HEK293T (cell line): ENCODE results near the gene CYP4F2.
"Not testable (repeated sequence)": the region's sequence is repeated elsewhere in the genome, so short reads cannot be mapped to it uniquely, and the experiment has no call there.

ENCODE experiments used
- CTCF ChIA-PET: fragments of 350-600 bp; formaldehyde crosslinking; extraction: SDS; loops from one replicate; lab custom pipeline; 2021; ENCODE audit warnings: antibody characterized with exemption, inconsistent platforms; lab: Yijun Ruan, JAX
- POLR2A ChIA-PET: fragments of 350-600 bp; formaldehyde crosslinking; extraction: SDS; loops from one replicate; lab custom pipeline; 2020; ENCODE audit warnings: antibody characterized with exemption, inconsistent platforms; lab: Yijun Ruan, JAX
- DNase-seq: peaks from one replicate; pipeline ENCODE4 v3.0.0; 2012; ENCODE audit warnings: mixed read lengths; ENCODE audit errors: extremely low spot score
- ARNT ChIP-seq: fragments of 450-650 bp; IDR thresholded peaks from 2 replicates; pipeline ENCODE4 v1.6.1; 2017; ENCODE audit warnings: mild to moderate bottlenecking
- BHLHE40 ChIP-seq: fragments of 450-650 bp; IDR thresholded peaks from 2 replicates; pipeline ENCODE4 v1.6.1; 2016; ENCODE audit warnings: mild to moderate bottlenecking, moderate library complexity, borderline replicate concordance
- CTBP1 ChIP-seq: fragments of 450-650 bp; IDR thresholded peaks from 2 replicates; pipeline ENCODE4 v1.6.1; 2016; ENCODE audit warnings: borderline replicate concordance
- ELF4 ChIP-seq: fragments of 450-650 bp; IDR thresholded peaks from 2 replicates; pipeline ENCODE4 v1.6.1; 2017; ENCODE audit warnings: antibody characterized with exemption
- FOXA1 ChIP-seq: fragments of 450-650 bp; IDR thresholded peaks from 2 replicates; pipeline ENCODE4 v1.6.1; 2016; ENCODE audit warnings: mild to moderate bottlenecking
- FOXK2 ChIP-seq: fragments of 450-650 bp; IDR thresholded peaks from 2 replicates; pipeline ENCODE4 v1.6.1; 2016; ENCODE audit warnings: mild to moderate bottlenecking
- FOXM1 ChIP-seq: fragments of 450-650 bp; IDR thresholded peaks from 2 replicates; pipeline ENCODE4 v1.6.1; 2017; ENCODE audit warnings: mild to moderate bottlenecking, borderline replicate concordance
- HDGF ChIP-seq: fragments of 450-650 bp; IDR thresholded peaks from 2 replicates; pipeline ENCODE4 v1.6.1; 2017; ENCODE audit warnings: antibody characterized with exemption, borderline replicate concordance
- L3MBTL2 ChIP-seq: fragments of 450-650 bp; conservative IDR thresholded peaks from 2 replicates; pipeline ENCODE4 v1.6.1; 2016; ENCODE audit warnings: mild to moderate bottlenecking
- LEF1 ChIP-seq: fragments of 450-650 bp; IDR thresholded peaks from 2 replicates; pipeline ENCODE4 v1.6.1; 2017; ENCODE audit warnings: mild to moderate bottlenecking, borderline replicate concordance
- NFRKB ChIP-seq: fragments of 450-650 bp; IDR thresholded peaks from 2 replicates; pipeline ENCODE4 v1.6.1; 2016; ENCODE audit warnings: mild to moderate bottlenecking, moderate library complexity
- PKNOX1 ChIP-seq: fragments of 450-650 bp; IDR thresholded peaks from 2 replicates; pipeline ENCODE4 v1.6.1; 2016
- SP1 ChIP-seq: fragments of 450-650 bp; IDR thresholded peaks from 2 replicates; pipeline ENCODE4 v1.6.1; 2017
- SUZ12 ChIP-seq: fragments of 450-650 bp; IDR thresholded peaks from 2 replicates; pipeline ENCODE4 v1.6.1; 2016; ENCODE audit warnings: mild to moderate bottlenecking
- TARDBP ChIP-seq: fragments of 450-650 bp; IDR thresholded peaks from 2 replicates; pipeline ENCODE4 v1.6.1; 2016
- ZNF384 ChIP-seq: fragments of 450-650 bp; IDR thresholded peaks from 2 replicates; pipeline ENCODE4 v1.6.1; 2016

Gene CYP4F2

DNA sequence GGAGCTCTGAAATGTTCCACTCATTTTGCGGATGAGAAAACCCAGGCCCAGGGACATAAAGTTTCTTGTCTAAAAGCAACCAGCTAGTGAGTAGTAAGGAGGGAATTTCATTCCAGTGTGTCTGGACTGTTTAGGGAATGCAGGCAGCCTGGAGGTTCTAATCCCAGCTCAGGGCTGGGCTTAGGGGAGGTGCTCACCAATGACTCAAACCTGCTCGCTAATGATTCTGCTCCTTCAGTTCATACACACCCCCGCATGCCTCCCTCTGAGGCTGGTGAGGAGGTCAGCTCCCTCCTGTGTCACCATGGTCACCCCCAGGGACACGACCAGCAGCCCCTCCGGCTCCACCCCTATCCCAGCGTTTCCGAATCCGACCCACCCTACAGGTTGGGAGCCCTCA lies 34.6 kb downstream of the CYP4F2 start:
- TF ChIP-seq SP1 (no peak), ZNF384 (no peak), FOXM1 (no peak), CTBP1 (no peak), L3MBTL2 (no peak), LEF1 (no peak), NFRKB (no peak), ARNT (no peak), PKNOX1 (no peak), TARDBP (no peak)
- no peak for DNase-seq
- CTCF ChIA-PET: interaction anchor here (0.6 kb wide), 1 partner anchor 16 kb away, joined by 7 read pairs; no protein-coding TSS in a partner anchor
- POLR2A ChIA-PET: no interaction called here

- POLR2A ChIA-PET: no interaction called here
- TF ChIP-seq HDGF (no peak), LEF1 (no peak), TARDBP (no peak), L3MBTL2 (no peak), ARNT (no peak), SUZ12 (no peak), CTBP1 (no peak), ZNF384 (no peak), NFRKB (no peak), ELF4 (no peak), FOXK2 (no peak), FOXM1 (no peak), SP1 (no peak), FOXA1 (no peak), BHLHE40 (no peak), PKNOX1 (no peak)
- DNase-seq: no peak
- CTCF ChIA-PET: no interaction called here
Observed at GRCh38 chr19:15862444-15862843, 35.4 kb downstream of the CYP4F2 start.

DNA sequence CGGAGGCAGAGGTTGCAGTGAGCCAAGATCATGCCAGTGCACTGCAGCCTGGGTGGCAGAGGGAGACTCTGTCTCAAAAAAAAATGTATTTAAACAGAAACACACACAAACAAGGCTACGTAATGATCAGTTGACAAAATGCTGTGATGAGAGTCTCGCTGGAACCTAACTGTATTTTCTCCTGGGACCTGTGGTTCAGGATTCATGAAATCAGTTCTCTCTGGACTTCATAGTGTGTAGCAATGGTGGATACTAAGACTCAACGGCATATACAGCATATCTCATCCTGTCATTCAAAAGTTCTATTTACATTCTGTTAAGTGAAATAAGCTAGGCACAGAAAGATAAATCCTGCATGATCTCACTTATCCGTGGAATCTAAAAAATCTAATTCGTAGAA lies 37.4 kb downstream of the CYP4F2 start:
- POLR2A ChIA-PET: no interaction called here
- no peak for TF ChIP-seq L3MBTL2
- no peak for TF ChIP-seq LEF1
- CTCF ChIA-PET: no interaction called here

GRCh38 chr19:15859187-15859586 lies 38.7 kb downstream of the CYP4F2 start:
- ChIA-PET CTCF (no interaction called here), POLR2A (no interaction called here)
- no peak for TF ChIP-seq L3MBTL2
- no peak for TF ChIP-seq SUZ12
- no peak for TF ChIP-seq ZNF384
- TF ChIP-seq ARNT: no peak
- no peak for DNase-seq

More for the DNA sequence above, 37.4 kb downstream of the CYP4F2 start:
- DNase-seq: no peak

- DNase-seq: no peak
- POLR2A ChIA-PET: no interaction called here
- TF ChIP-seq ARNT (no peak), L3MBTL2 (no peak), HDGF (no peak), PKNOX1 (no peak), FOXA1 (no peak), FOXK2 (no peak), SUZ12 (no peak), TARDBP (no peak), LEF1 (no peak), ELF4 (no peak), CTBP1 (no peak), BHLHE40 (no peak), SP1 (no peak), ZNF384 (no peak), NFRKB (no peak)
- CTCF ChIA-PET: no interaction called here
Observed at GRCh38 chr19:15850385-15850784, 47.5 kb downstream of the CYP4F2 start.

GRCh38 chr19:15846923-15847322 lies 51.0 kb downstream of the CYP4F2 start:
- CTCF ChIA-PET: no interaction called here
- POLR2A ChIA-PET: no interaction called here
- DNase-seq: no peak
- no peak for TF ChIP-seq FOXM1
- TF ChIP-seq CTBP1: no peak
- no peak for TF ChIP-seq FOXA1
- no peak for TF ChIP-seq FOXK2
- TF ChIP-seq ELF4: no peak
- TF ChIP-seq ZNF384: no peak
- TF ChIP-seq ARNT: no peak
- TF ChIP-seq SUZ12: no peak
- TF ChIP-seq SP1: no peak

DNA sequence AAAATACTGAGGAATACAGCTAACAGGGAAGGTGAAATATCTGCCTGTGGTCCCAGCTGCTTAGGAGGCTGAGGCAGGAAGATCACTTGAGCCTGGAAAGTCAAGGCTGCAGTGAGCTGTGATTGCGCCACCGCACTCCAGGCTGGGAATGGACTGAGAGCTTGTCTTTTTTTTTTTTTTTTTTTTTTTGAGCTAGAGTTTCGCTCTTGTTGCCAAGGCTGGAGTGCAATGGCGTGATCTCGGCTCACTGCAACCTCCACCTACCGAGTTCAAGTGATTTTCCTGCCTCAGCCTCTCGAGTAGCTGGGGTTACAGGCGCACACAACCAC lies 54.0 kb downstream of the CYP4F2 start:
- CTCF ChIA-PET, DNase-seq, POLR2A ChIA-PET: not testable (repeated sequence)
